Left hindlimb (tissue), 1 donor: Measurements from ENCODE around the gene DNAH6.

Experiments used
- DNase-seq: peaks from one replicate; pipeline ENCODE4 v3.0.0-alpha.2; 2018

Gene DNAH6

DNA sequence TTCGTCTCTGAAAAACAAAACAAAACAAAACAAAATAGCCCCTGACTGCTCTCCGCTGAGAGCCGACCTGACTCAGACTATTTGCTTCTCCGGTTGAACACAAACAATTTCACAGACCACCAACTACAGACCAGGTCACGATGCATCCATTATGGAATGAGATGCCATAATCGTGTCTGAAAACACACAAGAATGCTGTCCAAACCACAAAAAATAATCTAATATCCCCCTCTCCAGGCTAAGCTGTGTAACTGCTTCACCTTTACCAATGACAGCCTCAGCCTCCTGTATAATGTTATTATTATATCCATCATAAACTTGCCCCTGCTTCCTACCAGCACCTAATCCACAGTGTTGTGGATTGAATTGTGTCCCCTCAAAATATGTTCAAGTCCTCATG lies 114.7 kb downstream of the DNAH6 start:
- DNase-seq, result no peak

DNA sequence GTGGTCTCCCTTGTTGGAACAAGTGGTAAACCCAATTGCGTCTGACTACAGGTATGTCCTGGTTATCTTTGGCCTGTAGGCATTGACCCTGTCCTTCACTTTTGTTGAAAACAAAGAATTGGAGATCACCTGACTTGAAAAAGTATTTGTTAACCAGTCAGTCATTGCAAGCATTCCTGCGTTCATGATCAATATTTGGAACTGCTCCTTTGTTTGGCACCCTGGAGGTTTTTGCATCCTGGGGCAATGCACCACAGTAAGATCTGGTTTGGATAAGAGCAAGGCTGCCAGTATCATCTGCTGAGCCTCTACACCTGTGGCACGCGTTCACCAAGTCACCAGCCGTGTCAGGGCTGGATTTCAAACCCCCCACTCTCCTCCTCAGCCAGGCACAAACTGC lies 115.7 kb downstream of the DNAH6 start:
- no peak for DNase-seq

DNA sequence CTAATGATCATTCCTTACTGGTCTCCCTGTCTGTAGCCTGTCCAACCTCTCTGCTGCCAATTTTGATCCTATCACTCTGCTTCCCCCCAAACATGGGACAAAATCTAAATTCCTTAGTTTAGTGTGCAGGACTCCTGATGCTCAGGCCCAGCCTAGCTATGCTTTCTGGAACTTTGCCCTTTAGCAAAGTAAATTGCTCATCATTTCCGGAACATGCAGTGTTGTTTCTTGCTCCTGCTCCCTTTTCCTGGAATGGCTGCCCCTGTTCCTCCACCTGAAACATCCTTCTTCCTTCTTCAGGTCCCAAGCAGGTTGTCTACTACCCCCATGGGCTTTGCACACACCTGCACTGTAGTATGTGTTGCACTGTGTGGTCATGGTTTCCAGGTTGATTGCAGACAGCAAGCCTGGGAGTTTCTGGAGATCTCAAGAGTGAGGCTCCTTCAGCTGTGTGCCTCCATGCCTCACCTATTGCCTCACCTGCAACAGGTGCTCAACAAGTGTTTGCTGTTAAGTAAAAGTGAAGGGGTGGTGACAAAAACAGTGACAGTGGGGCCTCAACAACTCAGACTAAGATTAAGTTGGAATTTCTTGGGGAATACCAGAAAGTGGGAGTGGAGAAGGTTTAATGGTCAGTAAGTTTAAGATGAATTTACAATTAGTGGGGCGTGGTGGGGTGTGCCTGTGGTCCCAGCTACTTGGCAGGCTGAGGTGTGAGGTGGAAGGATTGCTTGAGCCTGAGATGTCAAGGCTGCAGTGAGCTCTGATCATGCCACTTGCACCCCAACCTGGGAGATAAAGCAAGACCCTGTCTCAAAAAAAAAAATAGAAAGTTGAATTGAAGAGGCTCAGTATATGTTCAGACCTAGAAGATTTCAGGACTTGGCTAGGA lies 120.0 kb downstream of the DNAH6 start:
- DNase-seq, result no peak

DNA sequence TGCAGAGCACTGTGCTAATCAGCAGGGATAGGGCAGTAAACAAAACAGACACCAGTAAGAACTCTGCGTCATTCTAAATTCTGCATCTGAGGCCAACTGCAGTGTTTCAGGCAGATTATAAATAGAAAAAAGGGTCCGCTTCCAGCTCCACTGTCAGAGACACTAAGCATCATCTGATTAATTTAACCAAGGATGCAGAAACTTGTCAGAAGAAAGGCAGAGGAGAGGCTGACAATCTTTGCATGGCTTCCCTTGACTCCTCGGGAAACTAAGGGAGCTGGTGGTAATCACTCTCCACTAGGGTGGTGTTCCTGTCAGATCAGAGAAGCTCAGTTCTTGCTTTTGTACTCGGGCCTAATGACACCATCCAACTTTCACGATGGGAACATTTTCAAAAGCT lies 123.5 kb downstream of the DNAH6 start:
- no peak for DNase-seq

DNA sequence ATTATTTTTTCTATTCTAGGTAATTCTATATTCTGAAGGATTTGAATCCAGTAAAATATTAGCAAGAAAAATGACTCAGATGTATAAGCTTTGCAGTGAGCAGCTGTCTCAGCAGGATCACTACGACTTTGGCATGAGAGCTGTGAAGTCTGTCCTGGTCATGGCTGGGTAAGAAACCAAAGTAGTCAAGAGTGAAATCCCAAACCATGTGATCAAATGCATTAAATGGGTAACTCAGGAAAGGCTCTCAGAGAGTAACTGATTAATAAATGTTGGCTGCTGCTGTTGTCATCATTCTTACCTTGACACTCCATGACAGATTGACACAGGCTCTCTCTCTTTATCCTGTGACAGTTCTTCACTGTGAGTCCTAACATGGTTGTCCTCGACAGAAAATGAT lies 124.1 kb downstream of the DNAH6 start:
- no peak for DNase-seq

DNA sequence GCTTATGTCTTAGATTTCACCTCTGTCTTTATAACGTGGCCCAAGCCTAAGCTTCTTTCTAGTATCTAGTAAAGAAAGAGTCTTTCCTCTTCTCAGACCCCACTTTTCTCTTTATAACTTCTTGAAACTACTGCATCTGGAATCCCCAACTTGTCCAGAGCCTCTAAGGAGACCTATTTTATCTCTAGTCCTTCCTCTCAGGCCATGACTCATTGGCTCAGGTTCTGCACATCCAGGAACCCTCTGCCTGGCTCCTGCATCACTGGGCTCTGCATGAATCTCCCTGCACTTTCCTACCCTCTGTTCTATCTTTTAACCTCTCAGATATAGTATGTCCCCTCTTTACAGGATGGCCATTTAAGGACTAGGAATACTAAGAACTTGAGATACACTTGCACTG lies 124.7 kb downstream of the DNAH6 start:
- DNase-seq, result no peak

DNA sequence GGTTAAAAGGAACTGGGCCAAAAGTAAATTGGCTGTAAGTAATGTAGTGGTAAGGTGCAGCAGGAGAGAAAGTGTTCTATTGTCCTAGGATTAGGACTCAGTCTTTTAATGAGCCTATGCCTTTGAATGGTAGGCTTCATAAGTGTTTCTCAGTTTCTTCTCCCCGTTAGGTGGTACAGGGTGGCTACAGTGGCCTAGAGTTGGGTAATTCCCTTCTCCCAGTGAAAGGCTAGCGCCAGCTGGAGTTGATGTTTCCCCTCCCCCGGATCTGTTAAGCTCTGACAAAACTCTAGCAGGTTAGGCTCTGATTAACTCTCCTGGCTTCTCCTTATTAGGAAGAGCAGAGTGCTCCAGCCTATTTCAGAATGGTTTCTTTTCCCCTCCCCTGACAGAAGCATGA lies 127.7 kb downstream of the DNAH6 start:
- no peak for DNase-seq

DNA sequence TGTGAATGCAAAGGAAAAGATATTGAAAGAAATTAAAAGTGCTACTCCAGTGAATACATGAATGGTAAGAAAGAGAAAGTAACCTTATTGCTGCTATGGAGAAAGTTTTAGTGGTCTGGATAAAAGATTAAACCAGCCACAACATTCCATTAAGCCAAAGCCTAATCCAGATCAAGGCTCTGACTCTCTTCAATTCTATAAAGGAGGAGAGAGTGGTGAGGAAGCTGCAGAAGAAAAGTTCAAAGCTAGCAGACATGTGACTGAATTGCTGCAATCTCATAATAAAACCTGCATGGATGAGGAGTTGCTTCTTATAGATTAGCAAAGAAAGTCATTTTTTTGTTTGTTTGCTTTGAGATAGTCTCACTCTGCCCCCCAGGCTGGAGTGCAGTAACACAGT lies 130.2 kb downstream of the DNAH6 start:
- DNase-seq, result no peak

DNA sequence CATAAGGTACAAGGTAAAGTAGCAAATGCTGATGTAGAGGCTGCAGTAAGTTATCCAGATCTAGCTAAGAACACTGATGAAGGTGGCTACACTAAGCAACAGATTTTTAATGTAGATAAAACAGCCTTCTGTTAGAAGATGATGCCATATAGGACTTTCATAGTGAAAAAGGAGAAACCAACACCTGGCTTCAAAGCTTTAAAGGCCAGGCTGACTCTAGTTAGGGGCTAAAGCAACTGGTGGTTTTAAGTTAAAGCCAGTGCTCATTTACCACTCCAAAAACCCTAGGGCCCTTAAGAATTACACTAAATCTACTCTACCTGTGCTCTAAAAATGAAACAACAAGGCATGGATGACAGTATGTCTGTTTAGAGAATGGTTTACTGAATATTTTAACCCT lies 131.0 kb downstream of the DNAH6 start:
- no peak for DNase-seq

DNA sequence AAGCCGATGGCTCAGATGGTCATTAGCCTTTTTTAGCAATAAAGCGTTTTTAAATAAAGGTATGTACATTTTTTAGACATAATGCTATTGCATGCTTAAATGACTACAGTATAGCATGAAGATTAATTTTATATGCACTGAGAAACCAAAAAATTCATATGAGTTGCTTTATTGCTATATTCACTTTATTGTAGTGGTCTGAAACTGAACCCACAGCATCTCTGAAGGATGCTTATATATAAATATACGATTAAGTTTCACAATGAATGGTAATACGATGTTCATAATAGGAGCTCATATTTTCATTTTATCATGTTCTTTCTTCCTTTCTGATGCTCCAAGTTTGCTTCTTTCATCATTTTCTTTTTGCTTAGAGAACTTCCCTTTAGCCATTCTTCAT lies 132.8 kb downstream of the DNAH6 start:
- no peak for DNase-seq

DNA sequence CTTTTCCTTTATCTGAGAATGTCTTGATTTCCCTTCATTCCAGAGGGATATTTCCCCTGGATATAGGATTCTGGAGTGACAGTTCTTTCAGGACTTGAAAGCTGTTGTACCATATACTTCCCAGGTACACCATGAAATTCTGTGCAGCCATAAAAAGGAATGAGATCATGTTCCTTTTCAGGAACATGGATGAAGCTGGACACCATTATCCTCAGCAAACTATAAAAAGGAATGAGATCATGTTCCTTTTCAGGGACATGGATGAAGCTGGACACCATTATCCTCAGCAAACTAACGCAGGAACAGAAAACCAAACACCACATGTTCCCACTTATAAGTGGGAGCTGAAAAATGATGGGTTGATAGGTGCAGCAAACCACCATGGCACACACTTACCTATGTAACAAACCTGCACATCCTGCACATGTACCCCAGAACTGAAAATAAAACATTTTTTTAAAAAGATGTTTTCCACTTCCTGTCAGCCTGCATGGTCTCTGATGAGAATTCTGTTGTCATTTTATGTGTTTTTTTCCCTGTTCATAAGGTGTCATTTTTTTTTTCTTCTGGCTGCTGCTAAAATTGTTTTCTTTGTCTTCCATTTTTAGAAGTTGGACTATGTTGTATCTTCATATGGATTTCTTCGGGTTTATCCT lies 133.3 kb downstream of the DNAH6 start:
- no peak for DNase-seq

DNA sequence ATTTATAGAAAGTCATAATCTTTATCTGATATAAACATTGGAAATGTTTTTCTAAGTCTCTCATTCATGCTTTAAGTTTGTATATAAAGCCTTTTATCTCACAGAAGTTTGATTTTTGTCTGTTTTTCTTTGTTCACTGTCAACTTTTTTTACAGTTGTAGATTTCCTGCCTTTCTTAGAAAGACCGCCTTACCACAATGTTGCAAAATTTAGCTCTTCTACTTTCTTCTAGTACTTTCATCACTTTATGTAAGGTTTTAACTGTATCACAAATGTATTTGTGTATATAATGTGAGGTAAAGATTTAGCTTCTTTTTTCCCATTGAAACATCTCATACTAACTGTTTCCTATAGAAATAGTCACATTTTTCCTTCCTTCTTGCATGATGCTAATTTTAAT lies 136.1 kb downstream of the DNAH6 start:
- no peak for DNase-seq

DNA sequence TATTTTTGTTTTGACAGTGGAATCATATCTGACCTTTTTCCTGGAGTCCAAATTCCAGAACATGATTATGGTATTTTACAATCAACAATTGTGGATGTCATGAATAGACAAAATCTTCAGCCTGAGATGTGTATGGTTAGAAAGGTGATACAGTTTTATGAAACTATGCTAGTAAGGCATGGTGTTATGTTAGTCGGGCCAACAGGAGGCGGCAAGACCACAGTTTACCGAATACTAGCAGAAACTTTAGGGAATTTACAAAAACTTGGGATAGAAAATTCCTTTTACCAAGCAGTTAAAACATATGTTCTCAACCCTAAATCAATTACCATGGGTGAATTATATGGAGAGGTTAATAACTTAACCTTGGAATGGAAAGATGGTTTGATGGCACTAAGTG lies 137.0 kb downstream of the DNAH6 start:
- no peak for DNase-seq

DNA sequence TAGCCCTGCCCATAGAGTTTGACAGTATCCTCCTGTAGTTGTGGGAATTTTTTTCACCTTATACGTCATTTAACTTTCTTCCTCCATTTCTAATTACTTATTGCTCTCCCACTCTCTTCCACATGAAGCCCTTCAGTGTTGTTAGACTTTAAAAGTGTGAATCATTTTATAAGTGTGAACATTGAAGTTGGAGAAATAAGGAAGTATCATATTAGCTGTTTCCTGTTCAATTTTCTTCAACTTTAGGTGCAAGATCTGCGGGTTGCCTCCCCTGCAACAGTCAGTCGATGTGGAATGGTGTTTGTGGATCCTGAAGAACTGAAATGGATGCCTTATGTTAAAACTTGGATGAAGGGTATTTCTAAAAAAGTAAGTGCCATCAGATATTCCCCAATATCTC lies 138.1 kb downstream of the DNAH6 start:
- no peak for DNase-seq

DNA sequence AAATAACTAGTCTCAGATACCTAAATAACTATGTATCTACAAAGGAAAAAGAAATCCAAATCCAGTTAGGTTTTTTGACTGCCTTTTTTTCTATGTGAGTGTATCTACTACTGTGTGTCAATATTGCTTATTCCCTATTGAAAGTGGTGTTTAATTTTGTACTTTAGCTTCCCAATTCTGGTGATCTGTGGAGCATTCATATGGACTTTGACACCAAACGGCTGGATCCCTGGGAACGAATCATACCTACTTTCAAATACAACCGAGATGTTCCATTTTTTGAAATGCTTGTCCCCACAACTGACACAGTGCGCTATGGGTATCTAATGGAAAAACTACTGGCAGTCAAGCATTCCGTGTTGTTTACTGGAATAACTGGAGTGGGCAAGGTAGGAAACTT lies 152.8 kb downstream of the DNAH6 start:
- DNase-seq, result no peak

DNA sequence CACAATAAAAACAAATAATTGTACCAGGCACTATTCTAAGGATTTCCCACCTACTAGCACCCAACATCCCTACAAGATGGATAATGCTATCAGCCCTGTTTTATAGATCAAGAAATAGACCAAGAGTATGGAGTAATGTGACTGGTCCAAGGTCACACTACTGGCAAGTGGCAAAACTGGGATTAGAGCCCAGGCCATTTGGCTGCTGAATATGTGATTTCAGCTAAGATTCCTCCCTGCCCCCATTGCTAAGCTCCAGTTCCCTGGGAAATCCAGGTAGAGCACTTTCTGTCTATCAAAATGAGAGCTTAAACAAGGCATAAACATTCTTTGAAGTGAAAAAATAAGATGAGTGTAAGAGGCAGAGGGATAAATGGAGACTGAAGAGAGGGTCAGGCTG lies 157.8 kb downstream of the DNAH6 start:
- no peak for DNase-seq

DNA sequence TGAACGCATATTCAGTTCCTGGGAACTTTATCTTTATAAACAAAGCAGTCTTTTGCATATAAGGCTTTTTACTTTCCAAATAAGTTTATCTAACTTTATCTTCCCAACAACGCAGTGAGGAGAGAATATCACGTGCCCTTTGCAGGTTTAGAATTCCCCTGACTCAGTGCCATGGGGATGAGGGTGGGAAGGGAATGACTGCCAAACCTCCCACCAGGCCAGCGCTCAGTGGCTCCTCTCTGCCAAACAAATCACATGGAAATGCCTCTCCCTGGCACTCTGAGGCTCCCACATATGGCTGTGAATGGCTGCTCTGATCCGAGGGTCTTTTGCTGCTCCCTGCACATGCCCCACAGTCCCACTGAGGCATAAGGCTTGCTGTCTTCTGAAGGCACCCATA lies 158.3 kb downstream of the DNAH6 start:
- DNase-seq, result no peak

DNA sequence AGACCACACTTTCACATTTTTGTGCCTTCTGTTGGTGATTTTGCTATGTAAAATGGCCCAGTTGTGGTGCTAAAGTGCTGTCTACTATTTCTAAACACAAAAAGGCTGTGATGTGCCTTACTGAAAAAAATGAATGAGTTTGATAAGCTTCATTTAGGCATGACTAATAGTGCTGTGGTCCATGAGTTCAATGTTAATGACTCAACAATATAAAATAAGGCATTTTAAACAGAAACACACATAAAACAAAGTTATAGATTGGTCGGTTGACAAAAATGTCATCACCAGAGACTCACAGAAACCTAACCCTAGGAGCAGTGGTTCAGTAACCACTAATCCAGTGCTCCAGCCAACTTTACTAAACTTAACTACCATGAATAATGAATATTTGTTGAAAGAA lies 160.0 kb downstream of the DNAH6 start:
- DNase-seq, result no peak

DNA sequence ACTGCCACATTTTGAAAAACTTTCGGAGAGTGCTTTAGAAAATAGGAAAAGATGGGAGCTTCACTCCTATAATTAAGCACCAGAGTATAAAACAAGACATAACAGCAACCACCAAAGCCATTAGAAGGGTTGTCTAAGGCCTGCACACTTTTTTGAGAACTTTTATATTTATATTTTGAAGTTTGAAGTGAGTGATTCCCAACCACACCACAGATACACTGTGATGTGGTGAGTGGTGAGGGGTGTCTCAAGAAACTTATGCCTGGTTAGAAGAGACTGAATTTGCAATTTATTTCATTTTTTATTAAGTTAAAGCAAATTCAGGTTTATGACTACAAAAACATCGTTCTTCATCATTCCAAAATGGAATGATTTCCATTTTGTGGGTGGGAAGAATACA lies 161.9 kb downstream of the DNAH6 start:
- no peak for DNase-seq

DNA sequence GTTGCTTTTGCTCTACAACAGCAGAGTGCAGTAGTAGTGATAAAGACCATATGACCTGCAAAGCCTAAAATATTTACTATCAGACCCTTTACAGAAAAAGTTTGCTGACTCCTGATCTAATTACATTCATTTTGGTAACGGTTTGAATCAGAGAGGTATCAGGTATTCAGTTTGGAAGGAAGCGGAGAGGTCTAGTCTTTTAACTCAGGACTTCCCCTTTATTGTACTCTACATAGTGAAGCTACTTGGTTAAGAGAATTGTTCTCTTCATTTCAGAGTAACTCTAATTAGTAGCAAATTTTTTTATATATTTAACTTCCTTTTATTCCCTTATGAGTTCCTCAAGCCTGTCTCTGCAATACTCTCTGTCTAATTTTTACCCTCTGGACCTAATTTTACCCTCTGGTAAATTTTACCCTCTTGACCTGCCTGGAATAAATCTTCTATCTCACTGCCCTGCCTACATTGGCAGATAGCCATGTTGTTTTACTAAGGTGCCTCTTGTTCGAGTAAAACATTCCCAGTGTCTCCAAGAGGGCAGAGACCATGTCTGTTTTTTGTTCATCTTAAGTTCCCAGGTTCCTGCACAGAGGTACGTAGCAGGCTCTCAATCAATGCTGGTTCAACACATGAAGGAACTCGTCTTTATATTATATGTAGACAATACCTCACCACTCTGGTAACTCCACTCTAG lies 170.6 kb downstream of the DNAH6 start:
- DNase-seq, result no peak

DNA sequence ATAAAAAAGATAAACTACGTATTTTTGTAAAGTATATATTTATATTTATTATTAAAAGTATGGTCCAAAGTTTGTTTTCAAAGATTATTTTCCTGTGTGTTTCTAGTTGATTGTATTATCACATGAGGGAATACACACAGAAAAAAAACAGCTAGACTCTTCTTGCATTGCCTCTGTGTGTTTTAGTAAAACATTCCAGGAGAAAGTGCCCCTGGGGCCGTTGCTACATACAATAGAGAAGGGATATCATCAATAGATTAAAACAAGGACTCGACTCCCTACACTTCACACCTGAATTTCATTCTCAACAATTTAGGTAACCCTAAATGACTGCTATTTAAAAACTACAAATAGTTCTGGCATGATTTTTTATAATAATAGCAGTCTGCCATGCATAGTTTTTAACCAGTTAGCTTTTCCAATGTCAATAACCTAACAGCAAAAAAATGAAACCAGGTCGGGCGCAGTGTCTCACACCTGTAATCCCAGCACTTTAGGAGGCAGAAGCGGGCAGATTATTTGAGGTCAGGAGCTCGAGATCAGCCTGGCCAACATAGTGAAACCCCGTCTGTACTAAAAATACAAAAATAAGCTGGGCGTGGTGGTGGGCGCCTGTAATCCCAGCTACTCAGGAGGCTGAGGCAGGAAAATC lies 171.3 kb downstream of the DNAH6 start:
- DNase-seq, result no peak

DNA sequence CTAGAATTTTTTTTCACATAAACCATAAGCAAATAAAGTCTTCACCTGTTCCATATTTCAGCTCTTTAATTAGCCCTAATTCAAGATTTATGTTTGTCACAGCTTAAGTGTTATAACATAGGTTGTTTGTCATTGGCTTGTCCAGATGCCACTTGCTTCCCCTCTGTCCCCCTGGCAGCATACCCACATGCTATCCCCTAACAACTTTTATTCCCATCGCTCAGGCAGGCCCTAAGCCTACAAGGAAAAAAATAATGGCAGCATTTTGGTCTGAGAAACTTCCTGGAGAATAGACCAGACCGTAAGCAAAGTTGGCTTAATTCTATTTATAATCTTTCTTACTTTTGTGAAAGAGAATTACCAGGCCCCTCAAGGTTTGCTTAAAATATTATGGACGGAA lies 173.9 kb downstream of the DNAH6 start:
- no peak for DNase-seq

DNA sequence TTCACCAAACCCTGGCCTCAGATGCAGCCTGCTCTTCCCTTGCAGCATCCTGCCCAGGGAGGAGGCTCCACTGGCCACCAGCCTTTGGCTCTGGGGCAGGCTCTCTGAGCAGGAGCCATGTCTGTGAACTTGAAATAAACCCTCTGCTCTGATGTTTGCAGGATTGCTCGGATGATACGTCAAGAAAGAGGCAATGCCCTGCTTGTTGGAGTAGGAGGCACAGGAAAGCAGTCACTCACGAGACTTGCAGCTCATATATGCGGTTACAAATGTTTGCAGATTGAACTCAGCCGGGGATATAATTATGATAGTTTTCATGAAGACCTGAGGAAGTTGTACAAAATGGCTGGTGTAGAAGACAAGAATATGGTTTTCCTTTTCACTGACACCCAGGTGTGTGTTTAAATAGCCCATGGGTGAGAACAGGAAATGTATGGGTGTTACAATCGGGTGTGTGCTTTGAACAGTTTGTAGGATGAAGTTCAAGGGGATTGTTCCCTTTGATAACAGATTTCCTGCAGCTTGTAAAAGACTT lies 177.9 kb downstream of the DNAH6 start:
- DNase-seq, result no peak
